H1 (cell line): ENCODE results near the gene CCNI2. TPM values are rescaled to one million over a fixed set of nuclear protein-coding genes. Genes with fewer than 3 reads are reported as not detected.

Experiments
- CEBPB ChIP-seq: IDR thresholded peaks from 2 replicates; pipeline ENCODE4 v1.6.1; 2012; ENCODE audit warnings: low read depth, low read length
- CTCF ChIP-seq, 3 experiments: IDR thresholded peaks; 1 replicate in 2 of 3; 2 replicates in 1 of 3; pipeline versions ENCODE4 v1.5.1 to v1.6.1; 2011; ENCODE audit warnings: low read length in 3 of 3, mild to moderate bottlenecking in 3 of 3, inconsistent platforms in 2 of 3, low read depth in 1 of 3, moderate library complexity in 1 of 3; ENCODE audit not compliant: insufficient read depth in 1 of 3; ENCODE audit errors: control extremely low read depth in 1 of 3
- MAX ChIP-seq: IDR thresholded peaks from 2 replicates; pipeline ENCODE4 v1.6.1; 2012; ENCODE audit warnings: inconsistent platforms
- RXRA ChIP-seq: IDR thresholded peaks from 2 replicates; pipeline ENCODE4 v1.6.1; 2011; ENCODE audit warnings: low read depth, mild to moderate bottlenecking, low read length, moderate library complexity; ENCODE audit not compliant: insufficient read depth
- polyA plus RNA-seq, 7 experiments: library from polyadenylated mRNA; depleted of rRNA in 3 of 7; stranded (reverse) in 5 of 7; unstranded in 2 of 7; fragments of >200 nt in 5 of 7; fragments of 200-250 nt in 2 of 7; gene quantifications; 1 replicate in 5 of 7; 2 replicates in 1 of 7; 4 replicates in 1 of 7; pipeline versions ENCODE4 v1.2.1 to v1.2.3, GENCODE V29; 2011 to 2013; ENCODE audit warnings: missing spikeins in 2 of 7, mixed read lengths in 2 of 7
- total RNA-seq: library from RNA; stranded (reverse); fragmentation: NEBNext Ultra II Directional; extraction: Animal tissue kit (Norgen Biotek cat#: 25700); gene quantifications from 2 replicates; pipeline ENCODE4 v1.2.1, GENCODE V29; 2021

The CCNI2 gene
- total and polyA plus RNA-seq, 2 of the 8 experiments (the other 6 are each of a cell fraction or from before 2014, with no cell fraction given): 1.3 to 1.4 TPM

GRCh38 chr5:132742158-132742557 lies 5.1 kb upstream of the CCNI2 start (continued):
- no peak for TF ChIP-seq MAX
- no peak for TF ChIP-seq CTCF (IDR thresholded peaks at IDR 0.05; ENCODE audit: control extremely low read depth in 1 of 3, insufficient read depth in 1 of 3, low read depth in 1 of 3, low read length in 3 of 3)
- TF ChIP-seq RXRA: no peak
- TF ChIP-seq CEBPB: no peak
- TF ChIP-seq, all 59 proteins: peak for 0
